Measurements from ENCODE around the gene RIPOR3. TPM values are rescaled to one million over a fixed set of nuclear protein-coding genes. Genes with fewer than 3 reads are reported as not detected.

Gene RIPOR3
- total RNA-seq, 2 experiments from 2014 or later, result 0.53 TPM; not detected in 1

- Histone ChIP-seq H3K4me2 (ENCODE audit: low read length) (no peak overlapping the region), H2AFZ (ENCODE audit: low read length) (no peak overlapping the region), H3K36me3 (ENCODE audit: insufficient read depth, low read length) (no peaks in the 10 kb centered on the region), H4K20me1 (ENCODE audit: insufficient read depth, low read length) (no peaks in the 10 kb centered on the region), H3K27ac (ENCODE audit: low read depth, low read length, poor library complexity, severe bottlenecking) (no peak overlapping the region), H3K9me2 (ENCODE audit: insufficient read depth, low read length) (no peaks in the 10 kb centered on the region), H3K79me2 (ENCODE audit: insufficient read depth, low read depth, low read length) (no peaks in the 10 kb centered on the region), H3K4me3 (ENCODE audit: low read depth, low read length, poor library complexity, severe bottlenecking) (no peak overlapping the region), H3K4me1 (ENCODE audit: insufficient read depth, low read length, poor library complexity, severe bottlenecking) (peaks cover 16% of the 10 kb centered on the region), H3K9me3 (ENCODE audit: low read length) (no peaks in the 10 kb centered on the region)
- no TSS peak for BruUV-seq (replicated peaks)
- intact Hi-C loops (cut with micrococcal nuclease; ENCODE audit: unreplicated experiment), result loop anchor here (10.0 kb wide), 1 partner anchor 116 kb away; no protein-coding TSS in a partner anchor
- CTCF ChIA-PET (ENCODE audit: unreplicated experiment), result no interaction called here
- DNase-seq (ENCODE audit: low spot score), result no peak
- TF ChIP-seq CTCF (conservative IDR thresholded peaks at IDR 0.05; ENCODE audit: low read length), result no peak
- no peak for TF ChIP-seq EZH2phosphoT487 (IDR thresholded peaks at IDR 0.05; ENCODE audit: borderline replicate concordance, low read depth, low read length)
- POLR2A ChIA-PET, result no interaction called here
These were observed 22.5 kb downstream of the RIPOR3 start for GRCh38 chr20:50668798-50669197.

- peaks cover 16% of the 10 kb centered on the region for H3K4me1 ChIP-seq (ENCODE audit: insufficient read depth, low read length, poor library complexity, severe bottlenecking)
- no peak overlapping the region for H3K4me3 ChIP-seq (ENCODE audit: low read depth, low read length, poor library complexity, severe bottlenecking)
- ChIA-PET POLR2A (no interaction called here), CTCF (ENCODE audit: unreplicated experiment) (interaction anchor here (0.6 kb wide), 1 partner anchor 559 kb away, joined by 13 read pairs; no protein-coding TSS in a partner anchor)
- H3K9me2 ChIP-seq (ENCODE audit: insufficient read depth, low read length), result no peaks in the 10 kb centered on the region
- intact Hi-C loops (cut with micrococcal nuclease; ENCODE audit: unreplicated experiment), result loop anchor here (10.0 kb wide), 1 partner anchor 116 kb away; no protein-coding TSS in a partner anchor
- DNase-seq (ENCODE audit: low spot score), result no peak
- no peaks in the 10 kb centered on the region for H4K20me1 ChIP-seq (ENCODE audit: insufficient read depth, low read length)
- H3K4me2 ChIP-seq (ENCODE audit: low read length), result no peak overlapping the region
- no peaks in the 10 kb centered on the region for H3K79me2 ChIP-seq (ENCODE audit: insufficient read depth, low read depth, low read length)
- no peak overlapping the region for H2AFZ ChIP-seq (ENCODE audit: low read length)
- no peaks in the 10 kb centered on the region for H3K36me3 ChIP-seq (ENCODE audit: insufficient read depth, low read length)
- TF ChIP-seq EZH2phosphoT487 (IDR thresholded peaks at IDR 0.05; ENCODE audit: borderline replicate concordance, low read depth, low read length), result no peak
- no peak for TF ChIP-seq CTCF (conservative IDR thresholded peaks at IDR 0.05; ENCODE audit: low read length)
- no TSS peak for BruUV-seq (replicated peaks)
- H3K27ac ChIP-seq (ENCODE audit: low read depth, low read length, poor library complexity, severe bottlenecking), result no peak overlapping the region
- no peaks in the 10 kb centered on the region for H3K9me3 ChIP-seq (ENCODE audit: low read length)
These were observed 23.0 kb downstream of the RIPOR3 start for GRCh38 chr20:50668326-50668725.

- Histone ChIP-seq H3K4me2 (ENCODE audit: low read length) (no peak overlapping the region), H4K20me1 (ENCODE audit: insufficient read depth, low read length) (no peaks in the 10 kb centered on the region), H3K9me2 (ENCODE audit: insufficient read depth, low read length) (no peaks in the 10 kb centered on the region), H3K4me1 (ENCODE audit: insufficient read depth, low read length, poor library complexity, severe bottlenecking) (peaks cover 16% of the 10 kb centered on the region), H3K4me3 (ENCODE audit: low read depth, low read length, poor library complexity, severe bottlenecking) (no peak overlapping the region), H3K27ac (ENCODE audit: low read depth, low read length, poor library complexity, severe bottlenecking) (no peak overlapping the region), H3K36me3 (ENCODE audit: insufficient read depth, low read length) (no peaks in the 10 kb centered on the region), H3K9me3 (ENCODE audit: low read length) (no peaks in the 10 kb centered on the region), H2AFZ (ENCODE audit: low read length) (no peak overlapping the region), H3K79me2 (ENCODE audit: insufficient read depth, low read depth, low read length) (no peaks in the 10 kb centered on the region)
- DNase-seq (ENCODE audit: low spot score), result no peak
- TF ChIP-seq EZH2phosphoT487 (IDR thresholded peaks at IDR 0.05; ENCODE audit: borderline replicate concordance, low read depth, low read length) (no peak), CTCF (conservative IDR thresholded peaks at IDR 0.05; ENCODE audit: low read length) (no peak)
- CTCF ChIA-PET (ENCODE audit: unreplicated experiment), result no interaction called here
- POLR2A ChIA-PET, result interaction anchor here (0.6 to 0.7 kb wide), 3 partner anchors 34 to 66 kb away, joined by 3 to 6 read pairs (median 5); no protein-coding TSS in a partner anchor
- intact Hi-C loops (cut with micrococcal nuclease; ENCODE audit: unreplicated experiment), result loop anchor here (10.0 kb wide), 1 partner anchor 118 kb away; no protein-coding TSS in a partner anchor
- BruUV-seq (replicated peaks), result no TSS peak
These were observed 24.5 kb downstream of the RIPOR3 start for GRCh38 chr20:50666709-50667298.

All from OCI-LY7 (cell line).